Left renal cortex interstitium (tissue), 4 donors: ENCODE data around the gene LCNL1. TPM values are rescaled to one million over a fixed set of nuclear protein-coding genes. Genes with fewer than 3 reads are reported as not detected.

Experiments used
- DNase-seq, 4 donors: peaks; one replicate each; pipeline ENCODE4 v3.0.0-alpha.2; 2013; ENCODE audit warnings: low read depth in 4 of 4, low spot score in 2 of 4, missing footprints in 1 of 4
- polyA plus RNA-seq, 4 donors: library from polyadenylated mRNA; unstranded; fragments of 120-200 nt; gene quantifications; one replicate each; pipeline ENCODE4 v1.2.1, GENCODE V29; 2013; ENCODE audit not compliant: insufficient read length in 4 of 4

The LCNL1 gene
- polyA plus RNA-seq, 4 donors = 0.08 to 0.41 (median 0.17) TPM; not detected in 1

DNA sequence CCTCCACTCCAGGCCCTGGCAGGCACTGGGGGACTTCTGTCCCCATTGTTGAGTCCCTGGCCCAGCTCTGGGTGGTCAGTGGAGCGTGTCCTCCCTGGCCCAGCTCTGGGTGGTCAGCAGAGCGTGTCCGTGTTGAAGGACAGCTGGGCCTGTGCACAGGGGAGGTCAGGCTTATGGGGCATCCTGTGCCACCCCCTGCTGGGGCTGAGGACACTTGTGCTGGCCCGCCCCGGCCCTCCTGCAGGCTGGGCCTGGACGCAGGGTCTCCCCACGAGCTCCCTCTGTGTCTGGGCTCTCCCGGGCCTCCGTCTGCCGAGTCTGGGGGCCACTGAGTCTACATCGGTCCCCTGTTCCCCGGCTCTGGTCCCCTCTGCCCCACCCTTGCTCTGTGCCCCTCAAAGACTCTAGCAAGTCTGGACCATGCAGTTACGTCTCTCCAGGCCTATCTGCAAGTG, 25.1 kb downstream of the LCNL1 start:
- DNase-seq = no peak

DNA sequence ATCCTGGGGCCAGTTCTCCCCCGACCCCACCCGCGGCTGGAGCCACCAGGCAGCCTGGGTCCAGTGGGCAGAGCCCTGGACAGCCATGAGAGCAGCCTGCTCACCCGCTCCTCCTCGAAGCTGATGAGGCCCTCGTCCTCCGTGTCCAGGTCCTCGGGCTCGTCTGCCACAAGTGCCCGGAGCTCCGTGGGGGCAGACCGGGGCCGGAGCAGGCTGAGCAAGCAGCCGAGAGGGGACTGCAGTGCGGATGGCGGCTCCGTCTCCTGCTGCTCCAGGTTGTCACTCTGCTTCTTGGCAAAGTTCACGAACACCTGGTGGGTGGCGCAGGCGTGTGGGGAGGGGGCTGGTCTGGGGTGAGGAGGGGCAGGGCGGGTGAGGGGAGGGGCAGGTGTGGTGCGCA, 25.5 kb downstream of the LCNL1 start:
- DNase-seq = no peak

DNA sequence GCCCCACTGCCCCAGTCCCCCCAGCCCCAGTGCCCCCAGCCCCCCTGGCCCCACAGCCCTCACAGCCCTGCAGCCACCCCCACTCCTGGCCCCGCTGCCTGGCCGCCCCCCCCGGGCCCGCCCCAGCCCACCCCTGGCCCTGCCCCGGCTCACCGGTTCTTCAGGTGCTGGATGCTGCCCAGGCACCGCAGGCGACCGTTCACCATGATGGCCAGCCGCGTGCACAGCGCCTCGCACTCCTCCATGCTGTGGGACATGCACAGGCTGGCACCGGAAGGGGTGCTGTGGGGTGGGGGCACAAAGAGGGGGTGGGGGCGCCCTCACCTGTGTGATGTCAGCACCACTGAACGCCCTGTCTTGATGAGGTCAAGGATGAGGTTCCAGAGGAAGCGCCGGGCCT, 26.4 kb downstream of the LCNL1 start:
- no peak for DNase-seq

DNA sequence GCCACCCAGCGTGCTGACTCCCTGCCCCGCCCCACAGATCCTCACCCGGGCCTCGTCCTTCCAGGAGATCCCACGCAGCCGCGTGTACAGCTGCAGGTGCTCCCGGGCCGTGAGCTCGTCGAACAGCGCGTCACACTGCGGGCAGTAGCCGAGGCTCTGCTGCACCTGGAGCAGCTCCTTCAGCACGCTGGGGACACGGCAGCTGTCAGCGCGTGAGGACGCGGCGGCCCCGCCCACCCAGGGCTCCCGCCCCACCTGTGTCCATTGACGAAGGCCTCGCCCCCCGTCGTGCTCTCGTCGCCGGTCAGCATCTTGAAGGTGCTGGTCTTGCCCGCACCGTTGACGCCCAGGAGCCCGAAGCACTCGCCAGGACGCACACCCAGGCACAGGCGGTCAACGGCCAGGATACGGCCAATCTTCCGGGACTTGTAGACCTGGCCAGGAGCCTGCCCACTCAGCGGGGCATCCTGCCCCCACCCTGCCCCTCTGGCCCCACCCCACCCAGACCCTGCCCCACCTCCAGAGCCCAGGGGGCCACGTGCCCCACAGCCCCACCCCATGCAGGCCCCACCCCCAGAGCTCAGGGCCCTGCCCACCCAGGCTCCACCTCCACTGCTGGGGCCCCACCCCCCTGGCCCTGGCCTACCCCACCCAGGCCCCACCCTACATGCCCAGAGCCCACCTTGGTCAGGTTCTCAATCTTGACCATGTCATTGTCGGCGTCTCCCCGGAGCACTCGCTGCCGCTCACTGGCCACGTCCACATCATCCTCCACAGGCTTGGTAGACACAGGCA, 27.3 kb downstream of the LCNL1 start:
- DNase-seq = no peak

DNA sequence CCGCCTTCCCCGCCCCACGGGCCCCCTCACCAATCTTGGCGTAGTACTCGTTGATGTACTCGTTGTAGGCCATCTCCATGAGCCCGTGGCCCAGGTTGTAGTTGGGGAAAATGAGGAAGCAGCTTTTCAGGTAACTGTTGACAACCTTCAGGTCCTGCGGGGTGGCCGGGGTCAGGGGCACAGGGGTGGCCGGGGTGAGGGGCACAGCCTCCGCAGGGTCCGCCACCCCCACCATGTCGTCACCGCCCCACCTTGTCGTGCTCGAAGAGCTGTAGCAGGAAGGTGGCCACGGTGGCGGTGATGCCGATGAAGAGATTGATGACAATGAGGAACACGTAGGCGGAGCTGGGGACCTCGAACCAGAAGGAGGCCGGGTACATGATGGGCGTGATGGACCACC, 28.4 kb downstream of the LCNL1 start:
- no peak for DNase-seq

DNA sequence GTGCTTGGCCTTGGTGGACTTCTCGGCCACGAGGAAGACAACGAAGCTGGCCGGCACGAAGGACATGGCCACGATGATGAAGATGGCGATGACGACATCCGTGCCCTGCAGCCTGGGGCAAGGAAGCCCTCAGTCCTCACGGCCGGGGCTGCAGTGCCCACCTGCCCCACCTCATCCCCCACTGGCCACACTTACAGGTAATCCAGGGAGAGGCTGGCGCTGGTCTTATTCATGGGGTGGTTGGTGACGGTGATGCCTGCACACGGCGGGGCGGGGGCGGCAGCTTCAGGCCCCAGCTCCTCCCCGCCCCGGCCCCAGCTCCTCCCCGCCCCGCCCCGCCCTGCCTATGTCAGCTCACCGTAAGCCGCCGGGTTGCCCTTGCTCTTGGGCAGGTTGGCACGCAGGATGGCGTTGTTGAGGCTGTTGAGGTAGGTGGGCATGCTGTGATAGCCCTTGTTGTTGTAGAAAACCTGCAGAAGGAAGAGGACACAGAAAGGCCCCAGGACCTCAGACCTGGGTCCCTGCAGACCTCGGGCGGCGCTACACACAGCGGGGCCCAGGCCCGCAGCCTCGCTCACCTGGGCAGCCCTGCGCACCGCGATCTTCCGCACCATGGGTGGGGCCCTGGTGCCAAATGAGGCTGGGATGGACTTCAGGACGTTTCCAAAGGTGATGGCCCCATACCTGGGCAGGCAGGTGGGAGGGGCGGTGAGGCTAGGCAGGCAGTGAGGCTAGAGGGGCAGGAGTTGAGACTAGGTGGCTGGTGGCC, 29.3 kb downstream of the LCNL1 start:
- DNase-seq = no peak

DNA sequence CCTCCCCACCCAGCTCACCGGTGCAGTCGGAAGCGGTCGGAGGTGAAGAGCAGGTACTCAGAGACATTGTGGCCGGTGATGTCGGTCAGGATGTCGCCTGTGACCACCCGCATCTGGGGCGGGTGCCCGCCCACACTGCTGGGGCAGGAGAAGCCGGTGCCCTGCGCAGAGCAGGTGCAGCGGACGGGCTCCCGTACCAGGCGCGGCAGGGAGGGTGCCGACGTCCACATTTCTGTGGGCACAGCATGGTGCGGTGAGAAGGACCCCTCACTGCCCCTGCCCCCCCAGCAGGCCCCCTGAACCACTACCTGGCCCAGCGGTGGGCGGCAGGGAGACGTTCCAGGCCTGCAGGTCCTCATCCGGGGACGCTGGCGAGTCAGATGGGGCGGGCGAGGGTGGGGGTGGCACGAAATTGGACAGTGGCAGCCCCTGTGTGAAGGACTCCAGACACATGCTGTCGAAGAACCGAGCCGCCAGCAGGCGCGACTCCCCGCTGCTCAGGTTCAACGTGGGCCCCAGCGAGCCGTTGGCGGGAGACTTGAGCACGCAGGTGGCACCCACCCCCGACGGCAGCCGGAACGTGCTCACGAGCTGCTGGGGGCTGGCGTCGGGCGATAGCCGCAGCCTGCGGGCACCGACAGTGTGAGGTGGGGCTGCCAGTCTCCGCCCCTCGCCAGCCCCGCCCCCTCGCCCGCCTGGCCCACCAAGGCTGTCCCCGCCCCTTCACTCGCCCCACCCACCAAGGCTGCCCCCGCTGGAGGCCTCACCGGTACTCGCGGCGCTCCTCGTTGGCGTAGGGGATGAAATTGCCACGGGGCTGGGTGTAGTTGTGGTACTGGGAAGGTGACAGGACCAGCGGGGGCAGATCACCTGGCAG, 30.1 kb downstream of the LCNL1 start:
- DNase-seq = no peak

DNA sequence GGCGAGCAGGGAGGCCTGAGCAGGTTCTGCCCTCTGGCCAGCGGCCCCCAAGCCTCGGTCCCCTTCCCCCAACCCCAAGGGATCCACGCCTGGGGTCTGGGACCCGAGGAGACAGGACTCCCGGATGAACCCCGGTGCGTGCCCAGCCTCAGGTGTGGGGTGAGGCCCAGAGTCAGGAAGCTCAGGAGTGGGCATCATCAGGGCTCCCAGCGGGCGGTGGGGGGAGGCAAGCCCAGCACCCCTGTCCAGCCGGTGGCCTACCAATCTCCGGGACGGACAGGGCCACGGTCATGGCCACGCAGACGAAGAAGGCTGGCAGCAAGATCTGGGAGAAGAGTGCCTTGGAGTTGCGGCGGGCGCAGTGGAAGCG, 30.8 kb downstream of the LCNL1 start:
- DNase-seq = no peak

DNA sequence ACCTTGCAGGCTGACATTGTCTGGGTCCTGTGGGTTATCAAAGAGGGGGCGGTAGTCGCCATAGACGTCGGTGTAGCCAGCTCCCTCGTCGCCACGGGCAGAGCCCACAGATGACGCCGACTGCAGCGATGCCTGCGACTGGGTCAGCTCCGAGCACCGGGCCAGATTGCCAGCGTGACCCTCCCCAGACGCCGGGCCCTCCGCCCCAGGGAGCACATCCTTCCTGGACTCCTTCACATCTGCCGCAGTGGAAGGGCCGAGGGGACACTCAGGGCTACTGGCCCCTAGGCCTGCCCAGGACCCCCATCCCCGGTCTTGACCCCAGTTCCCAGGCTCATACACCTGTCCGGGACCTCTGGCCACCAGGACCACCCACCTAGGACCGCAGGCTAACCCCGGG, 31.4 kb downstream of the LCNL1 start:
- no peak for DNase-seq

DNA sequence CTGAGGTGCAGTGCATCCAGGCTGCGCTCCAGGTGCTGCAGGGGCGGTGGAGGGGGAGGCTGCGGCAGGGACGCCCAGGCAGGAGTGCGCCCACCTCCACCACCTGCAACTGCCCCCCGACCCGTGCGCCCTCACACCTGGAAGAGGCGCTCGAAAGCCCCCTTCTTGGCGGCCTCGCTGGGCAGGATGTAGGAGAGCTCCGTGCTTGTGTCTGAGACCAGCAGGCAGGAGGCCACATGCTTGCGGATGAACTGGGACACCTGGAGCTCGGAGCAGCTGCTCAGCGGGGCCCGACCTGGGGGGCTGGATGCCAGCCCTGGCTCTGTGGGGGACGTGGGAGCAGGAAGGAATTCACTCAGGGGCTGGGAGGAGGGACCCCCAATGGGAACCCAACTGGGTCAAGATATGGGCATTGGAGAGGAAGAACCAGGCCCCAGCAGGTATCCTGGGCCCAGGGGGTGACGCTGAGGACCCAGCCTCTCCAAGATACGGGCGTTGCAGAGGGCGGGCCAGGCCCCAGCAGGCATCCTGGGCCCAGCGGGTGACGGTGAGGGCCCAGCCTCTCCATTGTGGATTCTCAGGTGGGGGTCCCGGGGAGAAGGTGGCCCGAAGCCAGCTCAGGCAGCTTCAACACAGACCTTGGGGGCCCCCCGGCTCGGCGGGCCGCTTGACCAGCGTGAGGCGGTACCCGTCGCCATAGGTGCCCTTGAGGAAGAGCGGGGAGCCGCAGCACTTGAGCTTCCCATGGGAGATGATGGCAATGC, 32.2 kb downstream of the LCNL1 start:
- DNase-seq = no peak

DNA sequence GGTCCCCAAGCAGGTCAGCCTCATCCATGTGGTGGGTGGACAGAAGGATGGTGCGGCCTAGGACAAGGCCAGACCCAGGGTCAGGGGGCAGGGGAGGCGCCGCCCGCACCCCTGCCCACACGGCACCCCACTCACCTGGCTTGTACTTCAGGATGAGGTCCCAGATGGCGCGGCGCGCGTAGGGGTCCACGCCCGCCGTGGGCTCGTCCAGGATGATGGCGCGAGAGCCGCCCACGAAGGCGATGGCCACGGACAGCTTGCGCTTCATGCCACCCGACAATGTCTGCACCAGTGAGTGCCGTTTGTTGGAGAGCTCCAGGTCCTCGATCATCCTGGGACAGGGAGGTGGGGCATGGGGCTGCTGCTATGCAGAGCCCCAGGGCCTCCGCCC, 32.7 kb downstream of the LCNL1 start:
- no peak for DNase-seq

DNA sequence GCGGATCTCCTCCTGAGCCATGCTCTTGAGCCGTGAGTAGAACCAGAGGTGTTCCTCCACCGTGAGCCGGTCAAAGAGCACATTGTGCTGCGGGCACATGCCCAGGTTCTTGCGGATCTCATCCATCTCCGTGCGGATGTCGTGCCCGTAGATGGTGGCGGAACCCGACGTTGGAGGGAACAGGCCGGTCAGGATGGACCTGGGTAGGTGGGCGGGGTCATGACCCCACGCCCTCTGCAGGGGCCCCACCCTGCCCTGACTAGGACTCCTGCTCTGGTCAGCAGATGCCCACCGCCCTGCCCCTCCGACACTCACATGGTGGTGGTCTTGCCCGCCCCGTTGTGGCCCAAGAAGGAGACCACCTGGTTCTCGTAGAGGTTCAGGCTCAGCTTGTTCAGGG, 33.2 kb downstream of the LCNL1 start:
- no peak for DNase-seq

DNA sequence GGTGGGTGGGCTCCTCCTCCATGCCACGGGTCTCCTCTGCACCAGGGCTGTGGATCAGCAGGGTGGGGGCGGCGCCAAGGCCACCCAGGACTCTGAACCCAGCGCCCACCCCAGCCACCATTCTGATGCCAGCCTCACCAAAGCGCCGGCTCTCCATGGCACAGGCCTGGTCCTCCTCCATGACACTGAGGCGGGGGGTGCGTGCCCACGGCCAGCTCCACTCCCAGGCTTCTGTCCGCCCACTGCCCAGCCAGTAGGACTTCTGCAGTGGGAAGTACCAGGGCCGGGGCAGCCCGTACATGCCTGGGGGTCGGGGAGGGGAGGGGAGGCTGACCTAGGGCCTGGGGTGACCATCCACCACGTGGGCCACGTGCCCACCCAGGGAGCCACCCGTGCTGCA, 33.6 kb downstream of the LCNL1 start:
- DNase-seq = no peak

DNA sequence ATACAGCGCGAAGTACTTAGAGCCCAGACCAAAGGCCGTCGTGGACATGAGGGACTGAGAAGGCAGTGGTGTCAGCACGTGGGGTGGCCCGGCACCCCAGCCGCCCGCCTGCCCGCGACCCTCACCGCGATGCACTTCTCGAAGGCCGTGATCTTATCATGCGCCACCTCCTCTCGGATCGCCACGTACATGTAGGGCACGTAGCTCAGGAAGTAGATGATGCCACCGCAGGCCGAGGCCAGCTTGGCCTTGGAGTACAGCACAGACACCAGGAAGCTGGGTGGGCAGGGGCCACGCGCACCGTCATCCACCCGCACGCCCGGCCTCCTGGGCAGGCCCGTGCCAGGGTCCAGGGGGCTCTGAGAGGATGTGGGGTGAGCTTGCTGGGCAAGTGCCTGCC, 34.3 kb downstream of the LCNL1 start:
- DNase-seq = no peak

DNA sequence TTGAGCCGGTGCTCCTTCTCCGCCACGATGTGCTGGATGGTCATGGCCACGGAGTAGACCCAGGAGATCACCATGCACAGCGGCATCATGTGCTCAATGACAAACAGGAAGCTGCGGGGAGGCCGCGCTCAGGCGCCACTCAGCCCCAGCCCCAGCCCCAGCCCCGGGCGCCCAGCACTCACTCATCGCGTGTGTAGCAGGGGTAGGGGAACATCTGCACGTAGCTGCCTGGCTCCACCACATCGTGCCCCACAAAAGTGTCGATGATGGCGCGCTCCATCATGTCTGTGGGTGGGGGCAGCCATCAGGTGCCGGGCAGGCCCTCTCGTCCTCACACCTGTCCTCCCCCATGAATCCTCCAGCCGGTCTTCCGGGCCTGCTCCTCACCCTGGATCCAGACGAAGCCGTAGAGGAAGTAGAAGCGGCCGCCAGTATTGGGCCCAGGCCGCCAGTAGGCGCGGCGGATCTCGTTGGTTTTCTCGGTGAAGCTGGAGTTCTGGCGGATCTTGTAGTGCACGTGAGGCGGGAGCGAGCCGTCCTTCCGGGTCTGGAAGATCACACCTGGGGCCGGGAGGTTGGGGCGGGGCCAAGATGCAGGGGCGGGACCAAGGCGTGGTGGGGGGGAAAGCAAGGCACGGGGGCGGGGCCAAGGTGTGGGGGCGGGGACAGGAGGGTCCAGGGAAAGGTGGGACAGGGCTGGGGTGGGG, 35.2 kb downstream of the LCNL1 start:
- no peak for DNase-seq

DNA sequence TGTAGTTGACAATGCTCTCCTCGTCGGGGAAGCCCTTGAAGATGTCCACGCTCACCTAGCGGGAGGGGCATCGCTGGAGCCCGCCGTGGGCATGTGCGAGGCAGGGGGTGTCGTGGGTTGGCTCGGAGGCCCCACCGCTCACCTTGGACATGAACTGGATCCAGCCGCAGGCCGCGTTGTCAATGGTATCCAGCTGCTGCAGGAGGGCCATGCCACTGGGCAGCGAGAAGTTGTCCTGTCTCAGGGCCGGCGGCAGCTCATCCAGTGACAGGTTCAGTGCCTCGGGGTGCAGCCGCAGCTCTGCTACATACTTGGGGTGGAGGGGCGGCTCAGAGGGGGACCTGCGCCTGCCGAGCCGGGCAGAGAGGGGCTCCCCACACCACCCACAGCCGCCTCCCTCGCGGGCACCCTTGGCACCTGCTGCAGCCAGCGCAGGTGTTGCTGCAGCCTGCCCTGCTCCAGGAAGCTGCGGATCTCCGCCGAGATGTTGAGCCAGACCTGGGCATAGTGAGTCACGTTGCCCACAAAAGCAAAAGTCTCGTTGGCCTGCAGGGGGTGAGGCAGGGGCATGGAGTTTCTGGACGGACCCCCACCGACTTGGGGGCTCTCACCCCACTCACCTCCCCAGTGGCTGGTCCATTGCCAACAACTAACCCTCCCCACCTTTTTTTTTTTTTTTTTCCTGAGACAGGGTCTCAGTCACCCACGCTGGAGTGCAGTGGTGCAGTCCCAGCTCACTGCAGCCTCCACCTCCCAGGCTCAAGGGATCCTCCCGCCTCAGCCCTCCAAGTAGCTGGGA, 36.2 kb downstream of the LCNL1 start:
- no peak for DNase-seq

DNA sequence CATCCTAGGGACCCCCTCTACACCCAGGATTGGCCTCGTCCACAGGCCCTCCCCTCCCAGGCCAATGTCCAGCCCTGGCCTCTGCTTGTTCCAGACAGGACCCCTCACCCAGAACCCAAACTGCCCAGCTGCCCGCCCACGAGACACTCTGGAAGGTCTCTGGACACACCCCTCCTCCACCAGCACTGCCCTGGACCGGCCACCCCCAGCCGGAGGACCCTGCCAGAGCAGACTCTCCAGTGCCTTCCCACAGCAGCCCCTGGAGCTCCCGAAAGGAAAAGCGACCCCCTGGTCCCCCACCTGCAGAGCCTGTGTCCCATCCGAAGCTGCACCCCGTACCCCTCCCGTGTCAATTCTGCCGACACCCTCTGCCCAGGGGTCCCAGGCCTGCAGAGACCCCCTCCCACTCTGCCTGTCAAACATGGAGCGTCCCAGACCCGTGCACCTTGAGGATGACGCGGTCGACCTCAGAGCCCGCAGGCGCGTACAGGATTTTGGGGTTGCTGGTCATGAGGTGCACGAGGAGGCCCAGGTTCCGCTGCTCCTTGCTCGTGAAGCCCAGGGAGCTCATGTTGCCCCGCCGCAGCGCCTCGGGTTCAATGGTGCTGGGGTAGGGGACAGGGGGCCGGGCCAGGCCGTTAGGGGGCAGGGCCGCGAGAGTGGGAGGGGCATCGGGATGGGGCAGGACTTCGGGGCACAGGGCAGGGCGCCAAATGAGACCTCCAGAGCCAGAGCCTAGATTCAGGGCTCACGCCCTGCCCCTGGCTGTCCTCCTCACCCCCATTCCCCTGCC, 37.3 kb downstream of the LCNL1 start:
- no peak for DNase-seq
